NOMO-1 treated with DMSO at 0.1 percent for 48 hours (cell line): ENCODE results near the gene GNPDA2.
"Not testable (repeated sequence)": the region's sequence is repeated elsewhere in the genome, so short reads cannot be mapped to it uniquely, and the experiment has no call there.

ENCODE experiments used
- DNase-seq: peaks from one replicate; lab custom pipeline; 2025; ENCODE audit not compliant: unreplicated experiment; lab: John Stamatoyannopoulos, UW

The GNPDA2 gene

GRCh38 chr4:44726038-44726871 is at the start of gene GNPDA2:
Gene GNPDA2, minus strand, starts transcription at chr4:44726556. Its CDS starts 4,349 bp downstream, at chr4:44722207.
- peak; percentile 83 for DNase-seq

- DNase-seq: no peak
Observed at GRCh38 chr4:44772340-44772739, 46.0 kb upstream of the GNPDA2 start.

- DNase-seq: no peak
Observed at GRCh38 chr4:44771789-44772188, 45.4 kb upstream of the GNPDA2 start.

DNA sequence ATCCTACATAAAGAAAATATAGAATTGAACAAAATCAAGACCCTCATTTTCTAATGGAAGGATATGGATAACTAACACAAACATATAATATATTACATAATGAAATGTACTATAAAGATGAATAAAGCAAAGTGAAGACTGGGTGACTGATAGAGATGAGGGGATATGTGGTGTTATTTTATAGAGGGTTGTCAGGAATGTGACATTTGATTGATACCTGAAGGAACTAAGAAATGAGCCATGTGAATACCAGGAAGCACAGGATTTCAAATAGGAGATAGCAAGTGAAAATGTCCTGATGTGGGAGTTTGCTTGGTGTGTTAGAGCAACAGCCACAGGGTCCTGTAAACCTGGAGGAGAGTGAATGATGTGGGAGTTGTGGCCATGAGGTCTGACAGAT is 40.1 kb upstream of the GNPDA2 start:
- no peak for DNase-seq

- no peak for DNase-seq
Observed at GRCh38 chr4:44765116-44765515, 38.8 kb upstream of the GNPDA2 start.

DNA sequence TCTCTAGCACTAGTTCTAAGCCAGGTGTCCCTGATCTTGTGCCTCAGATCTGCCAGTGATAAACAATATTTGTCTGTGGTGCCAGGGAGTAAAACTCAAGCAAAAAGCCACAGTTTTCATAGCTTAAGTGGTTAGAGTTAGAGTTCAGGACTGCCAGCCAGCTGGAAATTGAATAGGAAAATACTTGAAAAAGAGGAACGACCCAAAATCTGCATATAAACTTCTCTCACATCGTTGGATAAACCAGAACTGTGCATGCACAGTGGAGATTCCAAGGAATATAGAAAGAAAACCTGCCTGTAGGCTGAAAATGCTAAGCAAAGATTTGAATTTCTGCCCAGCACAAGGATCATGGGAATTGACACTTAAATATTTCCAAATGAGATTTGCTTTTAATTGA is 35.0 kb upstream of the GNPDA2 start:
- no peak for DNase-seq

- peak; percentile 70 for DNase-seq
Observed at GRCh38 chr4:44760142-44760898, 34.0 kb upstream of the GNPDA2 start.

- no peak for DNase-seq
Observed at GRCh38 chr4:44756559-44756958, 30.2 kb upstream of the GNPDA2 start.

DNA sequence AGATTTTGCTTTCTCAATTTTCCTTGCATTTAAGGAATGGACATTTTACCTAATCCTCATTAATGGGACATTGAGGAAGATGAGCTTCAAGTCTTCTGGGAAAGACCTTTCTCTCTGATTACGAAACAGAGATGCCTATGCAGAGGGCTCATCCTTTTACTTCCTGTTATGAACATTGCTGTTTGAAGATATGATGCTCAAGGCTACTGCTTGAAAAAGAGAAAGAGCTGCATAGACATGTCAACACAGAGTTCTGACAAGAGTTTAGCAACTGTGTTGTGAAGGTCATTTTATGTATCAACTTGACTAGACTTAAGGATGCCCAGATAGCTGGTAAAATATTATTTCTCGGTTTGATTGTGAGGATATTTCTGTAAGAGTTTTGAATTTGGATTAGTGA is 13.8 kb upstream of the GNPDA2 start:
- DNase-seq: no peak

- DNase-seq: no peak
Observed at GRCh38 chr4:44738615-44739014, 12.3 kb upstream of the GNPDA2 start.

- peak; percentile 72 for DNase-seq
Observed at GRCh38 chr4:44736900-44737299, 10.5 kb upstream of the GNPDA2 start.

GRCh38 chr4:44728694-44729093 is 2.3 kb upstream of the GNPDA2 start:
- DNase-seq: not testable (repeated sequence)

DNA sequence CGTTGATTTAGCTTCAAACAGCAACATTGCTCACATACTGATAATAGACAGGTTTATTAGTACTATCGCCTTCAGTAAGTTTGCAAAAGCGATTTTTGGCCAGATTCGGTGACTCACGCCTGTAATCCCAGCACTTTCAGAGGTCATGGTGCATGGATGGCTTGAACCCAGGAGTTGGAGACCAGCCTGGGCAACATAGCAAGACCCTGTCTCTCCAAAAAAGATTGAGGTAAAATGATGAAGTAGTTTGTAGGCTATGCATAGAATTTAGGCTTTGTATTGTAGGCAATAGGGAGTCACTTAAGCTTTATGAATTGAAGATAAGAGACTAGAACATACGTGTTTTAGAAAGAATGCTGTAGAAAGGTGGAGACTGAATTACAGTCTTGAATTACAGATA is 1.1 kb upstream of the GNPDA2 start:
- DNase-seq: no peak

- peak; percentile 26 for DNase-seq
Observed at GRCh38 chr4:44725726-44726037, 674 bp downstream of the GNPDA2 start.

- DNase-seq: no peak
Observed at GRCh38 chr4:44725166-44725565, 1.2 kb downstream of the GNPDA2 start.

- DNase-seq: no peak
Observed at GRCh38 chr4:44722001-44722400, 4.4 kb downstream of the GNPDA2 start.

DNA sequence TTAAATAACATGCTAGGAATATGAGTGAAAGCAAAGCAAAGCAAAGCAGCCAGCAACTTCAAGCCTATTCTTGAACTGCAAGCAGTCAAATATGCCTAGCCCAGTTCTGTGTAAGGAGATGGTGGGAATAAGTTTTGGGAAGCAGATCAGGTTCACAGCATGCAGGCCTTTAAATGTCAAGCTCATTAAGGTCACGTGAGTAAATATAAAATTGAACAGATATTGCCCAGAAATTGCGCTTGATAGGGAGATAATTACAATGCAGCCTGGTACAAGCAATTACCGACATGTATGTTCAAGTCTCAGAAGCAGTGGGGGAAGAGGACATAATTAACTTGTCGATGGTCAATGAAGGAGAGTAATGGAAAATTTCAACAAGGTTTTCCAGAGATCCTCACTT is 6.0 kb downstream of the GNPDA2 start:
- DNase-seq: no peak

- DNase-seq: no peak
Observed at GRCh38 chr4:44716597-44716996, 9.8 kb downstream of the GNPDA2 start.

GRCh38 chr4:44713125-44713524 is 13.2 kb downstream of the GNPDA2 start:
- no peak for DNase-seq

DNA sequence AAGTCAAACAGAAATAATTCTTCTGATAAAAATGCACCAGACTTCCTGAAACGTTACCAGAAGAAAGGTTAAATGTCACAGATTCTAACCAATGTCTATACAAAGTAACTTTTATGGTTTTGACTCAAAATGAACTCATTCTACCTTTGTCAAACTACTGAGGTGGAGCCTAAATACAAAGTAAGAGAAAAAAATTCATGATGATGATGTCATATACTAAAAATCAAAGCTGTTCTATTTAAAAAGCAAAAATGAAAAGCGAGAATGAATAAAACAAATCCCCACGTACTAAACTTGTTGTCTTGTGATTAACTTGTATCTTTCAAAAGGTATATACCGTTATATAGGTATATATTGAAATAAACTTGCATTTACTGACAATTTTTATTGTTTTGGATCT is 21.7 kb downstream of the GNPDA2 start:
- DNase-seq: no peak

DNA sequence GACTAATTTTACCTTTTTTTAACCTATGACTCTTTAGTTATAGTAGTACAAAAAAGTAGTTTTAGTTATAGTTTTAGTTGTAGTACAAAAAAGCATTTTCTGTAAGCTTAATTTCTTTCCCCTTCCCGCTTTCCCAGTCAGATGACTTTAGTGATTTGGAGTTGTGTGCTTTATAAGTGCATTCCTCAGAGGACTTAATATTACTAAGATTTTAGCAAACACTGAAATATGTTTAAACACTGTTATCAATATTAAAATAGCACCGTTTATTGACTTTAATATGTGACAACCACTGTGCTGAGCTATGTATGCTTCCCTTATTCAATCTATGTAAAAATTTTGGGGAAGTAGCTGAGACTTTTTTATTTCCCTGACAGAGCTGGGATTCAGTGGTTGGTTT is 25.3 kb downstream of the GNPDA2 start:
- no peak for DNase-seq

GRCh38 chr4:44700427-44700826 is 25.9 kb downstream of the GNPDA2 start:
- no peak for DNase-seq
